Activated CD8-positive, alpha-beta T cell treated with anti-CD3 and anti-CD28 coated beads, Interleukin-2, amount 10 ng/mL, durations not matched to agents 7 days and 5 days (primary cell): ENCODE results near the gene PLD1. TPM values are rescaled to one million over a fixed set of nuclear protein-coding genes. Genes with fewer than 3 reads are reported as not detected.
A peak's percentile ranks its signal among the peaks of the same experiment; 100 is the strongest.

Experiments
- ATAC-seq: fragments of 150-1000 bp; cut with Tn5 transposase; one replicate; pipeline ENCODE4 v1.10.0; 2021; ENCODE audit warnings: moderate library complexity
- CTCF ChIA-PET: fragments of 350-600 bp; sonication (Branson Sonifier 250); formaldehyde crosslinking; loops from one replicate; lab custom pipeline; 2021; ENCODE audit warnings: antibody characterized with exemption; lab: Charles Lee
- POLR2A ChIA-PET: fragments of 350-600 bp; sonication (Branson Sonifier 250); formaldehyde crosslinking; loops from one replicate; lab custom pipeline; 2021; ENCODE audit warnings: antibody characterized with exemption; lab: Charles Lee
- DNase-seq: peaks from one replicate; pipeline ENCODE4 v3.0.0-alpha.2; 2020
- H3K27ac Mint-ChIP-seq: one replicate; pipeline ENCODE4 v1.8.0; 2021; ENCODE audit warnings: mild to moderate bottlenecking, mixed read lengths
- H3K27me3 Mint-ChIP-seq: one replicate; pipeline ENCODE4 v1.8.0; 2021; ENCODE audit warnings: low read depth, mixed read lengths
- H3K36me3 Mint-ChIP-seq: one replicate; pipeline ENCODE4 v1.8.0; 2021; ENCODE audit warnings: low read depth, mixed read lengths
- H3K4me1 Mint-ChIP-seq: one replicate; pipeline ENCODE4 v1.8.0; 2021; ENCODE audit warnings: low read depth, mixed read lengths
- H3K4me3 Mint-ChIP-seq: one replicate; pipeline ENCODE4 v1.8.0; 2021; ENCODE audit warnings: mild to moderate bottlenecking, mixed read lengths
- H3K9me3 Mint-ChIP-seq: one replicate; pipeline ENCODE4 v1.8.0; 2022; ENCODE audit warnings: mixed read lengths; ENCODE audit not compliant: insufficient read depth
- total RNA-seq, 2 experiments: library from RNA; stranded (reverse); gene quantifications; one replicate each; pipeline ENCODE4 v1.2.3, GENCODE V29; 2021

PLD1 gene
- total RNA-seq, 2 experiments from 2014 or later: 0.29 to 1.1 TPM

DNA sequence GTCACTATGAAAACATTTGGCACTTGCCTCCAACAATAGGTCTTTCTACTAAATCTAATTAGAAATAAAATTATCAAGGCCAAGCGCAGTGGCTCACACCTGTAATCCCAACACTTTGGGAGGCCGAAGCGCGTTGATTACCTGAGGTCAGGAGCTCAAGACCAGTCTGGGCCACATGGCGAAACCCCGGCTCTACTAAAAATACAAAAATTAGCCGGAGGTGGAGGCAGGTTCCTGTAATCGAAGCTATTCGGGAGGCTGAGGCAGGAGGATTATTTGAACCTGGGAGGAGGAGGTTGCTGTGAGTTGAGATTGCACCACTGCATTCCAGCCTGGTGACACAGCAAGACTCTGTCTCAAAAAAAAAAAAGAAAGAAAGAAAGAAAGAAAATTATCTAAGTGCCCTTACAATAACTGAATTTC lies 1.6 kb upstream of the PLD1 start:
- Mint-ChIP-seq H3K36me3 (no peaks in the 10 kb centered on the region), H3K9me3 (no peaks in the 10 kb centered on the region), H3K4me1 (peaks cover 13% of the 10 kb centered on the region), H3K27ac (no peak overlapping the region), H3K4me3 (no peak overlapping the region), H3K27me3 (peaks cover 29% of the 10 kb centered on the region)
- no peak for DNase-seq
- POLR2A ChIA-PET: no interaction called here
- no peak for ATAC-seq
- CTCF ChIA-PET: interaction anchor here (0.9 kb wide), 1 partner anchor 520 kb away, joined by 3 read pairs; no protein-coding TSS in a partner anchor

DNA sequence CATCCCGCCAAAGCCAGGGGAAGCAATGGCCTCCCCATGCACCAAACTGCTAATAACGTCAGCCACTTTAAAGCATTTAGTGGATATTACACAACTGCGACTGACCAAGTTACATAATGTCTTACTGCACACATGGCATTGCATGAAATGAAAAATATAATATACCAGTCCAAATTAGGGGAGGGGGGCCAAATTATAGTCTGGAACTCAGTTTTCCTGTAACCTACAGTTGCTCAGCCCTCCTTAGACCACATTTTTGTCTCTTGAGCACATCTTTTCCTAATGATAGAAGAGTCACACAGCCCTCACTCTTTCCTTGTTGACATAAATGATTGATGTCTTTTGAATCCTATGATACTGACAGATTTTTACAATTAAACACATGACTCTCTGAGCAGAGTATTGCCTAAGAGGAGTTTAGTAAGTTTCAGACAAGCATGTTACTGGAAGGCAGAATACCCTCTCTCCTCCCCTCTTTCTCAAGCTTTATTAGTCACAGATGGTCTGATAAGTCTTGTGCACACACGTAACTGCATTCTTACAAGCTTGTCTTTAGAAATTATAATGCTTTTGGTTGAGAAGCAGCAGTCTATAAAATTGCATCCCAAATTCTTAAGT lies 1.1 kb upstream of the PLD1 start:
- ChIA-PET POLR2A (no interaction called here), CTCF (interaction anchor here (0.9 kb wide), 1 partner anchor 521 kb away, joined by 3 read pairs; no protein-coding TSS in a partner anchor)
- Mint-ChIP-seq H3K36me3 (no peaks in the 10 kb centered on the region), H3K4me1 (peaks cover 13% of the 10 kb centered on the region), H3K27me3 (peaks cover 31% of the 10 kb centered on the region), H3K9me3 (no peaks in the 10 kb centered on the region), H3K27ac (no peak overlapping the region), H3K4me3 (no peak overlapping the region)
- no peak for ATAC-seq
- DNase-seq: no peak

DNA sequence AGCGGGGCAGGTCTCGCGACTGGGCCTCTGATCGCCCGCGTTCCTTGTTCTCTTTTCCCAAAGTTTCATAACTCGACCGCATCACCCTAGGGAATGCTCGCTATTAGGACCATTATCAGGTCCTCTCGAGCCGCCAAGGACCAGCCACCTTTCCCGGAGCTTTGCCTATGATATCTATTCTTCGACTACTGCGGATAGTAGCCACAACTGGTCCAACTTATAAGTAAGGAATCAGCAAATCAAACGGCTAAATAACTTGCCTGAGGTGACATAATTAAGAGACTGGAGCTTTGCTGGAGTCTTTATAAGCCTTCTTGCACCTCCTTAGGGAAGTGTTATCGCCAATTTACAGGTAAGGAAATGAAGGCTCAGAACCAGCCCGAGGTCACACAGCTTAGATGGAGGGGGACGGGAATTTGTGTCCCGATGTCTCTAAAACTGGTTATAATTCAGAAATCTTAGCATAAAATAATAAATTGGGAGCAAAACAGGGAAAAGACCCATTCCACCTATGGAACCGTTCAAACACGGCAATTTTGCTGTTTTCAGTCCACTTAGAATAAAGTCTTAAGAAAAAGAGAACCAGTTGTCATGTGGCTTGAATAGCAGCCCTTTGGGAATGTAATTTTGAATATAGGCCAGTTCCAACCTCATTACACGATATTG lies 479 bp upstream of the PLD1 start:
- ChIA-PET POLR2A (no interaction called here), CTCF (interaction anchor here (0.8 to 1.1 kb wide), 2 partner anchors 19 to 531 kb away, joined by 3 read pairs; no protein-coding TSS in a partner anchor)
- no peak for DNase-seq
- H3K27ac Mint-ChIP-seq: no peak overlapping the region
- peaks cover 13% of the 10 kb centered on the region for H3K4me1 Mint-ChIP-seq
- no peak for ATAC-seq
- no peaks in the 10 kb centered on the region for H3K36me3 Mint-ChIP-seq
- peaks cover 31% of the 10 kb centered on the region for H3K27me3 Mint-ChIP-seq
- H3K9me3 Mint-ChIP-seq: no peaks in the 10 kb centered on the region
- H3K4me3 Mint-ChIP-seq: peak overlapping the region; percentile 66

DNA sequence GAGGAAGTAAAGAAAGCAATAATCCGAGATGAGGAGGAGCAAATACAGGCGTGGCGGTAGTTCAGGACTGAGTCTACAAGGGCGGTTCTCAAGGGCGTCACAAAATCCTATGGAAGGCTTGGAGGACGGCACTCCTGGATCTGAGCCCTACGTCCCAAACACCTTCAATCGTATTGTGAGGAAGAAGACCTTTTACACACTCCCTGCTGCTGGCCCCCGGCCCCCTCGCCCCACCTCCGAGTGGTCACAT lies 747 bp downstream of the PLD1 start:
- DNase-seq (no peak), ATAC-seq (peak; percentile 15)
- Mint-ChIP-seq H3K36me3 (no peaks in the 10 kb centered on the region), H3K27me3 (peaks cover 31% of the 10 kb centered on the region), H3K4me1 (peaks cover 13% of the 10 kb centered on the region), H3K4me3 (peak overlapping the region; percentile 77), H3K27ac (peak overlapping the region; percentile 39), H3K9me3 (no peaks in the 10 kb centered on the region)
- CTCF ChIA-PET: no interaction called here
- POLR2A ChIA-PET: no interaction called here

DNA sequence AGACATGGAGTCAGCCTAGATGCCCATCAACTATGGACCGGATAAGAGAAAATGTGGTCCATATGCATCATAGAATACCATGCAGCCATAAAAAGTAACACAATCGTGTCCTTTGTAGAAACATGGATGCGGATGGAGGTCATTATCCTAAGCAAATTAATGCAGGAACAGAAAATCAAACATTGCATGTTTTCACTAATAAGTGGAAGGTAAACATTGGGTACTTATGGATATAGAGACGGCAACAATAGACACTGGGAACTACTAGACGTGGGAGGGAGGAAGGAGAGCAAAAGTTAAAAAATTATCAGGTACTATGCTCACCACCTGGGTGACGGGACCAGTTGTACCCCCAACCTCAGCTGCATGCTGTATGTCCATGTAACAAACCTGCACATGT lies 2.5 kb downstream of the PLD1 start:
- Mint-ChIP-seq H3K36me3 (no peaks in the 10 kb centered on the region), H3K27me3 (peaks cover 36% of the 10 kb centered on the region), H3K4me1 (peaks cover 13% of the 10 kb centered on the region), H3K4me3 (no peak overlapping the region), H3K27ac (no peak overlapping the region), H3K9me3 (no peaks in the 10 kb centered on the region)
- ChIA-PET CTCF (no interaction called here), POLR2A (no interaction called here)
- no peak for ATAC-seq
- no peak for DNase-seq

DNA sequence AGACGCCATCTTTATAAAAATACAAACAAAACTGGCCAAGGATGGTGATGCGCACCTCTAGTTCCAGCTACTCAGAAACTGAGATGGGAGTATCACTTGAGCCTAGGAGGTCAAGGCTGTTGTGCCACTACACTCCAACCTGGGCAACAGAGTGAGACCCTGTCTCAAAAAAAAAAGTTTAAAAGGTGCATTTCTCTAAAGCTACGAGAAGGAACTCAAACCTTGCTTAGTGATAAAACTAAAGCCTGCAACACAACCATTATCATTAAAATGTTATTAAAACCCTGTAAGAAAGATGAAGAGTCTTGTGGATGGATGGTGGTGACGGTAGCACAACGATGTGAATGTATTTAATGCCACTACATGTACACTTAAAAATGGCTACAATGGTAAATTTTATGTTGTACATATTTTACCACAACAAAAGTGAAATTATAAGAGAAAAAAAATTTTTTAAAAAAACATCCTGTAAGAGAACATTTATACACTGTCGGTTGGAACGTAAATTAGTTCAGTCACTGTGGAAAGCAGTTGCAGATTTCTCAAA lies 3.1 kb downstream of the PLD1 start:
- H3K27ac Mint-ChIP-seq: no peak overlapping the region
- H3K4me3 Mint-ChIP-seq: no peak overlapping the region
- H3K27me3 Mint-ChIP-seq: peaks cover 40% of the 10 kb centered on the region
- no peak for DNase-seq
- no peaks in the 10 kb centered on the region for H3K9me3 Mint-ChIP-seq
- ChIA-PET CTCF (interaction anchor here (1.1 to 2.0 kb wide), 2 partner anchors 20 to 61 kb away, joined by 4 to 5 read pairs; no protein-coding TSS in a partner anchor), POLR2A (no interaction called here)
- no peaks in the 10 kb centered on the region for H3K36me3 Mint-ChIP-seq
- no peak for ATAC-seq
- H3K4me1 Mint-ChIP-seq: peaks cover 13% of the 10 kb centered on the region

DNA sequence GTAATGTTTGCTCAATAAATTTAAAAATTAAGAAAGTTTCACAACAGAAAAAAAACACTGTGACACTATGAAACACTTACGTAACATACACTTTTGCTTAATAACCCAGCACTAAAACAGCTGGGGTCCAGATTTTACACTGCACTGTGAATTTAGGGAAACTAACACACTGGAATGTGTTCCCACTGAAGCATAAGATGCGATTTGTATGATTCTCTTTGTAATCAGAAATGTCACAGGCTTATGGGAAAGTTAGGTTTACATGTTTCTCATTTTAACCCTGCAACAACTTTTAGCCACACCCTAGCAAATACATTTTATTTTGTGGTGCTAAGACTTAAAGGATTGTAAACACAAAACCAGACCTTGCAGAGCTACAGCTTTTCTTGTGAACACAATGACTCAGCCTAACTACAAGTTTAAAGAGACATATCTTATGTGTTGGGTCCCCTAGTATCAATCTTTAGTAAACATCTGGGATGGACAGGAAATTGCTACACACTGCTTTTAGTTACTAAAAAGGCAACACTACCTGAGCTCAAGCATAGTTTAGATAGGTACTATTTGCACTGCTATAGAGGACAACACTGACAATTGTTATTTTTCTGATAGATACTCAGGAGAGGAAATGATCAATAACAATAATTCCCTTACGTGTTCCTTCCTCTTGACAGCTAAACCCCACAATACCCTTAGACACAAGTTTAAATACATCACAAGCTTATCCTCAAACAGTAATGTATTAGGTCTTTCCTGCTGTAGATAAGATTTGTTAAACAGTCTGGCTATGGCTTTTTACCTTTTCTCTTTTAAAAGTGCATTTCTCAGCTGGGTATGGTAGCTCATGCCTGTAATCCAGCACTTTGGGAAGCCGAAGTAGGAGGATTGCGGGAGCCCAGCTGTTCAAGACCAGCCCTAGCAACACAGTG lies 3.8 kb downstream of the PLD1 start:
- Mint-ChIP-seq H3K36me3 (no peaks in the 10 kb centered on the region), H3K27me3 (peaks cover 41% of the 10 kb centered on the region), H3K4me3 (no peak overlapping the region)

DNA sequence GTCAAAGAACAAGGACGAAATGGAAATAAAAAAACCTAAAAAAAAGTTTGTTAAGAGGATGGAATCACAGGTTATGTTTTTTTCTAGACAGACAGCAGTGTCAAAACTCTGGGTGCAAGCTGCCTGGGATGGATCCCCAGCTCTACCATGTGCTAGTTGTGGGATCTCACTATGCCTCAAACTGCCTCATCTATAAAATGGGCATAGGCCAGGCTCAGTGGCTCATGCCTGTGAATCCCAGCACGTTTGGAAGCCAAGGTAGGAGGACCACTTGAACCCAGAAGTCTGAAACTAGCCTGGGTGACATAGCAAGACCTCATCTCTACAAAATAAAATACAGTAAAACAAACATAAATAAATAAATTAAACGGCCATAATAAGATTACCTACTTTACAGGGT lies 4.6 kb downstream of the PLD1 start:
- ChIA-PET POLR2A (no interaction called here), CTCF (interaction anchor here (1.2 to 2.0 kb wide), 2 partner anchors 33 to 63 kb away, joined by 4 to 5 read pairs; no protein-coding TSS in a partner anchor)
- no peak overlapping the region for H3K4me3 Mint-ChIP-seq
- no peak overlapping the region for H3K27ac Mint-ChIP-seq
- H3K27me3 Mint-ChIP-seq: peaks cover 33% of the 10 kb centered on the region
- no peaks in the 10 kb centered on the region for H3K36me3 Mint-ChIP-seq
- ATAC-seq: no peak
- no peak for DNase-seq
- H3K4me1 Mint-ChIP-seq: peaks cover 12% of the 10 kb centered on the region
- H3K9me3 Mint-ChIP-seq: no peaks in the 10 kb centered on the region

More for the DNA sequence above, 3.8 kb downstream of the PLD1 start:
- H3K27ac Mint-ChIP-seq: no peak overlapping the region
- ATAC-seq: no peak
- ChIA-PET POLR2A (no interaction called here), CTCF (interaction anchor here (1.1 to 2.0 kb wide), 3 partner anchors 21 to 62 kb away, joined by 4 to 5 read pairs (median 4); no protein-coding TSS in a partner anchor)
- H3K9me3 Mint-ChIP-seq: no peaks in the 10 kb centered on the region
- DNase-seq: no peak
- H3K4me1 Mint-ChIP-seq: peaks cover 13% of the 10 kb centered on the region

DNA sequence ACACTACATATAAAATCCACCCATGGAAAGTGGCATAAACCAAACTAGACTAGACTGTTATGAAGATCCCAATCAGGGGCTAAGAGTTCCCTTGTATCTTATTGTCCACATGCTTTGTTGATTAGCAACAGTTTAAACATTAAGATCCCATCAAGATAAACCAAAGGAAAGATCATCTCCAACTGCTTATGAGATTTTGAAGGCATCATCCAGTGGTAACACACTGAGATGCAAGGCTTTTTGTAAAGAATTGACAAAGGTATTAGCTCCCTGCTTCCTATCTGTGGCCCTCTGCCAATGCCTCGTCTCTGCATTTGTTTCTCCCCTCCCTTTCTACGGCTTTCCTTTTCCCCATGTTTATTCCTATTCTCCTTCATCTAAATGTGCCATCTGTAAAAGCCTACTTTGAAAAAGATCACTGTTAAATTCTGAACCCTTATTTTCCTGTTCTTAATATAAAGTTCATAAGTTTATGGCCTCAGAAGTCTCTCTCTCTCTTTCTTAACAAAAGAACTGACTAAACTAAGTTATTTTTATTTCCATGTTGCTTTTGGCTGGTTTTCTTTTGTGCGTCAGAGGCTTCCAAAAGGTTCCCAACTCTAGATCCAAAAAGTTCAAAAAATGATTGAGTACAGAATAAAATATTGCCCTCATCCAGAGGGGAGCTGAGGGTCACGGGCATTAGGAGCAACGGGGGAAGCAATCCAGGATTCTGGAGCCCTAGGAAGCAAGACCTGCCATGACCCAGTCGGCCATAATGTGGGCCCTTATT lies 5.5 kb downstream of the PLD1 start:
- Mint-ChIP-seq H3K27me3 (peaks cover 28% of the 10 kb centered on the region), H3K36me3 (no peaks in the 10 kb centered on the region), H3K9me3 (no peaks in the 10 kb centered on the region), H3K27ac (no peak overlapping the region), H3K4me1 (peaks cover 8% of the 10 kb centered on the region), H3K4me3 (no peak overlapping the region)
- ChIA-PET CTCF (interaction anchor here (1.2 kb wide), 1 partner anchor 32 kb away, joined by 4 read pairs; no protein-coding TSS in a partner anchor), POLR2A (no interaction called here)
- ATAC-seq (no peak), DNase-seq (no peak)

DNA sequence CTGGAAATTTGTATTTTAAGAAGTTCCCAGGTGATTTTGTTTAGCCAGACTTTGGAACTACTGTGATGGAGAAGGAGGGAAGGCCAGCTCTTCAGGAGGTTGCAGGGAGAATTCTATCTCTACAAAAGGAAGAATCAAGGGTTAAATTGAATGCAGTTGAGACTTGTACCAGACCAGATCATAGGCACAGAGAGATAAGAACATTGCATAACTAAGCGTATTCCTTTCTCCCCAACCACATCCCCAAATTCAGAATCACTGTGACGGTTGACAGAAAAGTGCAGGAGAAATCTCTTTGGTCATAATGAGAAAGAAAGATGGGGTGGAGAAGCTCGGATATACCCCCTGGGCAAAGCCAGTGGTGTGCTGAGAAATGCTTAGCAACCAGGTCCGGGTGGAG lies 7.2 kb downstream of the PLD1 start:
- Mint-ChIP-seq H3K27me3 (peaks cover 18% of the 10 kb centered on the region), H3K36me3 (no peaks in the 10 kb centered on the region), H3K27ac (no peak overlapping the region), H3K4me1 (no peaks in the 10 kb centered on the region), H3K4me3 (no peak overlapping the region), H3K9me3 (no peaks in the 10 kb centered on the region)
- POLR2A ChIA-PET: no interaction called here
- CTCF ChIA-PET: interaction anchor here (2.2 kb wide), 1 partner anchor 27 kb away, joined by 6 read pairs; no protein-coding TSS in a partner anchor
- ATAC-seq: no peak
- DNase-seq: no peak

DNA sequence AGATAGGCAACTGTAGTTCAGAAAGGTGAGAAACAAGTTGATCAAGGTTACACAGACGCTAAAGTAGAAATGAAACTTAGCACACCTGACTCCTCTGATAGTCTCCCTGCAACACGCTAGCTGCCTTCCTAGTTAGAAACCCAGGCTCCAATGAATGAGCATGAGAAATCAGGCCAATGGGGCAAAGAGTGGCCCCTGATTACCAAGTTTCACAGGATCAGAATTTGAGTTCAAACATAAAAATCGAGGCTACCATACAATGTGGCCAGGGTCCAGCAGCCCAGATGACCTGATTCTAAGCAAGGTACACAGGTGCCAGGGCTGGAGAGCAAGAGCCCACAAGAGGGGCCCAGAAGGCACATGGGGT lies 7.7 kb downstream of the PLD1 start:
- ChIA-PET CTCF (interaction anchor here (2.2 kb wide), 1 partner anchor 27 kb away, joined by 6 read pairs; no protein-coding TSS in a partner anchor), POLR2A (no interaction called here)
- Mint-ChIP-seq H3K27me3 (peaks cover 14% of the 10 kb centered on the region), H3K4me1 (no peaks in the 10 kb centered on the region), H3K9me3 (no peaks in the 10 kb centered on the region), H3K27ac (no peak overlapping the region), H3K36me3 (no peaks in the 10 kb centered on the region), H3K4me3 (no peak overlapping the region)
- no peak for ATAC-seq
- no peak for DNase-seq
